Fibroblast of peridontal ligament (primary cell): ENCODE data around the gene SP100.
"Not testable (repeated sequence)": the region's sequence is repeated elsewhere in the genome, so short reads cannot be mapped to it uniquely, and the experiment has no call there.

Source experiments
- DNase-seq: peaks from one replicate; pipeline ENCODE4 v3.0.0-alpha.2; 2010; ENCODE audit errors: extremely low read depth

Gene SP100

GRCh38 chr2:230457793-230458192 is 41.8 kb downstream of the SP100 start:
- DNase-seq: no peak

DNA sequence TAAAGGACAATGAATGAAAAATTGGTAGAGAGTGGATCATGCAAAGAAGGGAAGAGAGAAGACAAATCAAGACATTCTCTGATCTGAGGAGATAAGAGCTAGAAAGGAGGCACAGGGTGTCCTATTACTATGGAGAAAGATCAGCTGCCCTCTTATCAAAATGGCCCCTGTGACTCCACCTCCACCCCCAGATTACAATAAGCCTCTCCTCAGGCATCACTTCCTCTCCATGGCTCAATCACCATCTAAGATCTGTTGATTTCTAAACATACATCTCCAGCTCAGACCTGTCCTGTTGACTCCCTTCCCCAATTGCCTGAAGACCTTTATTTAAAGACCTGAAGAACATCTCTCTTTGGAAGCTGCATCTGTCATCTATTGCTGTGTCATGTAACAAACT is 43.2 kb downstream of the SP100 start:
- no peak for DNase-seq

DNA sequence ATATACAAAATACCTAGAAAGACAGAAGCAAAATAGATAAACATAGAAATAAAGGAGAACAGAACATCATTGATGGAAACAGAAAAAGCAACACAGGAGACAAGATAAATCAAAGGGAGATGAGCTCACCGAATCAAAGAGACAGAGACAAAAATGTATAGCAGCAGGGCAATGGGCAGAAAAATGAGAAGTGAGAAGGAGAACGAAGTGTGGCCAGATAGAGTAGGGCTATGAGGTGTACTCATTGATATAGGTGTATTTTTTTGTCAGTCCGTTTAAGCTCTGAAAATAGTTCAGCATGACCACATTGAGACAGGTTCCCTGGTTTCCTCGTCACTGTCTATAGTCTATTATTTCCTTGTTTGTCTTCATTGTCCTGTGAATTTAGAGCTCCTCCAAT is 55.1 kb downstream of the SP100 start:
- no peak for DNase-seq

GRCh38 chr2:230472621-230473018 is 56.6 kb downstream of the SP100 start:
- peak; percentile 36 for DNase-seq

GRCh38 chr2:230473378-230473777 is 57.4 kb downstream of the SP100 start:
- no peak for DNase-seq

DNA sequence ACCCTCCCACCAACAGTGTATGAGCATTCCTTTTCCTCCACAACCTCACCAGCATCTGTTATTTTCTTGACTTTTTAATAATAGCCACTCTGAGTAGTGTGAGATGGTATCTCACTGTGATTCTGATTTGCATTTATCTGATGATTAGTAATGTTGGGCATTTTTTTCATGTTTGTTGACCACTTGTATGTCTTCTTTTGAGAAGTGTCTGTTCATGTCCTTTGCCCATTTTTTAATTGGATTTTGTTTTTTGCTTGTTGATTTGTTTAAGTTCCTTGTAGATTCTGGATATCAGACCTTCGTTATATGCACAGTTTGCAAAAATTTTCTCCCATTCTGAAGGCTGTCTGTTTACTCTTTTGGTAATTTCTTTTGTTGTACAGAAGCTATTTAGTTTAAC is 59.1 kb downstream of the SP100 start:
- no peak for DNase-seq

GRCh38 chr2:230485801-230486341 is 69.9 kb downstream of the SP100 start:
- DNase-seq: no peak

GRCh38 chr2:230491219-230491618 is 75.2 kb downstream of the SP100 start:
- not testable (repeated sequence) for DNase-seq

GRCh38 chr2:230492107-230492506 is 76.1 kb downstream of the SP100 start:
- no peak for DNase-seq

DNA sequence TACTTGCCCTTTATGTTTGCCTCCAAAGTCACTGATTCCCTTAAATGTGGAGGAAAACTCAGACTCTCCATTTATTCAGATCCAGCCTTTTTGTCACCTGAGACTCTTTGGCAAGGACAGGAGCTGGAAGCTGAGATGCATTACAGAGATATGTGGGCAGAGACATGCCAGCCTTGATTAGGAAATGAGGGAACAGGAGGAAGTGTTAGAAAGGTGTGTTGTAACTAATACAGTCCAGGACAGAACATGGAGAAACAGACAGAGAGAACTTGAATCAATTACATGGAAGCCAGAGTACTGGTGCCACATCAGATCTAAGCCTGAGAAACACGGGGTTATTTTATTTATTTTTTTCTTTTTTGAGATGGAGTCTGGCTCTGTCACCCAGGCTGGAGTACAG is 79.0 kb downstream of the SP100 start:
- no peak for DNase-seq

DNA sequence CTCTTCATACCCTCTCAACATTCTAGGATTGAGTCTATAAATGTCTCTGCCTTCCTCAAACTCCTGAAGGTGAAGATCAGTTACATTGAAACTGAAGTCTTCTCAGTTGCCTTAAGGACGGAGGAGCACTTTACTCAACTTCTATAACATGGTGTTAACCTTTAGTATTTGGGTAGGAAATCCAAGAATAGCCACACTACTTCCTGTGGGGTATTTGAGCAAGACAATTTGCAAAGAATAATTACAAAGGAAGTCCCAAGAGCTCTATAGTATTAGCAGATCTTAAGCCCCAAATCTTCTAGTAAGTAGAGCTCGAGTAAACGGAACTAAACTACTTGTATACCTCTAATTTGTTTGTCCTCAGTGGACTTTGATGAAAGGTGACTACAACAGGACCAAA is 80.9 kb downstream of the SP100 start:
- no peak for DNase-seq

GRCh38 chr2:230498506-230499107 is 82.6 kb downstream of the SP100 start:
- peak; percentile 41 for DNase-seq

GRCh38 chr2:230502593-230502992 is 86.6 kb downstream of the SP100 start:
- no peak for DNase-seq

- DNase-seq: no peak
Measured at GRCh38 chr2:230503798-230504197, 87.8 kb downstream of the SP100 start.

DNA sequence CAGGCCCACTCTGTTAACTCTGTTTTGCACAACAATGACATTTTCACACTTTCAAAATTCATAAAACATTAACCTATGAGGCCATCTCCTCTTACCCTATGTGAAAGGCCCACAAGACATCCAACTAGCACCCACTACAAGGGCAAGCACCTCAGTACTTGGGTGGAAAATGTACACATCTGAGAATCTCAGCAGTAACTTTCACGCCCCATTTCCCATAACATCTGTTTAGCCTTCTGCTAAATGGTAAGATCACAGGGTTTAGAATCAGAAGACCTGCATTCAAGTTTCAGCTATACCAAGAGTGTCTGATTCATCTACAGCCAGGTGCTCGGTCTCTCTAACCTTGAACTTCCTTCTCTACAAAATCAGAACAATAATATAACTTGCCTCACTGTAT is 89.2 kb downstream of the SP100 start:
- DNase-seq: no peak

- no peak for DNase-seq
Measured at GRCh38 chr2:230512955-230513748, 97.2 kb downstream of the SP100 start.

DNA sequence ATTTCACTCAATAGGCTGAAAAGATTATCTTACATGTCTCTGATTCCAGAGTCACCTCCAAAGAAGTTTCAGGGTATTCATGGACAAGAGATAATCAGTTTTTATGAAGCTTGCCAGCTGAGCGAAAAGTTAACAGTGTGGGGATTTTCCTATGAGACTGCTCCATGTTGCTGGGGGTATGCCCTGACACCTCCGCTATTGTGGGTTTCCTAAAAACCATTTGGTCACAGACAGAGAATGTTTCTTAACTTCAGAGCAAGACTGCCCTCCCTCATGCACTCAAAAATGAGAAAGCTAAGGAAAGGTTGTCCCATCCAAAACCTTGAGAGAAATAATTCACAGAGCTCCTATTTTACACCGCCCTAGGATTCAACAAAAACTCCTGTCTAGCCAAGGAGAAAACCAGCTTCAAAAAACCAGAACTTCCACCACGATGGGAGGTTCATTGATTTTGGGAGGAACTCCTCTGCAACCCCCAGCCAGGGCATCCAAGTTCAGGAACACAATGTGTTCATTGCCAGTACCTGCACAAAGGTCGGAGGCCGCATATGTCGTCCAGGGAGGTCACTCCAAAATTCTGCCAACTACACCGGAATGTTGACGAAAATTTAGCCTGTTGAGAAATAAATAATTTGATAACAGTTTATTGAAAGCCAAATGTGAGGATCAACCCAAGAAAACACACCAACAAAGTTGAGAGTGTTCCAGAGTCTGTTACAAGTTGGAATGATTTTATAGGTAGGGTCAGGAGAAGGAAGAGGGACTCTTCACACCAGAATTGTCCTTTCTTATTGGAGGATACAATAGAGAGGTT is 104.3 kb downstream of the SP100 start:
- no peak for DNase-seq

GRCh38 chr2:230520875-230521155 is 104.8 kb downstream of the SP100 start:
- DNase-seq: peak; percentile 9

GRCh38 chr2:230521386-230521785 is 105.4 kb downstream of the SP100 start:
- no peak for DNase-seq

DNA sequence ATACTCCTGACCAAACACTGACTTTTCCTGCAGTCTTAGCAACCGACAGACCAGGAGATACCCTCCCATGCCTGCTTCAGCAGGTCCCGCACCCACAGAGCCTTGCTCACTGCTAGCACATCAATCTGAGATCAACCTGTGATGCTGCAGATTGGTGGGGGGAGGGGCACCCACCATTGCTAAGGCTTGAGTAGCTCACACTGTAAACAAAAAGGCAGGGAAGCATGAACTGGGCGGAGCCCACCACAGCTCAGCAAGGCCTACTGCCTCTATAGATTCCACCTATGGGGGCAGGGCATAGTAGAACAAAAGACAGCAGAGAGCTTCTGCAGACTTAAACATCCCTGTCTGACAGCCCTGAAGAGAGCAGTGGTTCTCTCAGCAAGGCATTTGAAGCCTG is 109.7 kb downstream of the SP100 start:
- no peak for DNase-seq

- DNase-seq: no peak
Measured at GRCh38 chr2:230537531-230537976, 121.6 kb downstream of the SP100 start.

DNA sequence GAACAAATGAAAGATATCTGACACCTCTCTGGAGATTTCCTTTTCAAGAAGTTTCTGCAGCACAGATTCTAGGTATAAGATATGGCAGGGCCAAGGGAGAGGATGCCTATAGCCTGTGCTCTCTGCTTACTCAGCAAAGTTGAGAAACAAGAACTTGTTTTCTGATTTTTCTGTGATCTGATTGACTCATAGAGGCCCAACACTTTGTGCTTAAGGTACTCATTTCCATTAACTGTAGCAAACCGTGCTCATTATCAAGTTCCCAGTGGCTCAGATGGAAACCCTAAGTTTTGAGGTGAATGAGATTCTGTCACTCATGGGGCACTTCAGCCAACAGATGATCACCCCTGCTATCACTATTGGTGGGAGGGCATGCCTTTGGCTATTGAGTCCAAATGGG is 124.3 kb downstream of the SP100 start:
- DNase-seq: no peak

- DNase-seq: no peak
Measured at GRCh38 chr2:230541934-230542380, 126.0 kb downstream of the SP100 start.
